GM18907 (cell line): ENCODE measurements around the gene AQP12A.

Experiments
- ATAC-seq: cut with Tn5 transposase; IDR thresholded peaks from one replicate; pipeline ENCODE4 v1.9.1; 2021; ENCODE audit warnings: mild to moderate bottlenecking, moderate library complexity; ENCODE audit not compliant: unreplicated experiment

Gene AQP12A

DNA sequence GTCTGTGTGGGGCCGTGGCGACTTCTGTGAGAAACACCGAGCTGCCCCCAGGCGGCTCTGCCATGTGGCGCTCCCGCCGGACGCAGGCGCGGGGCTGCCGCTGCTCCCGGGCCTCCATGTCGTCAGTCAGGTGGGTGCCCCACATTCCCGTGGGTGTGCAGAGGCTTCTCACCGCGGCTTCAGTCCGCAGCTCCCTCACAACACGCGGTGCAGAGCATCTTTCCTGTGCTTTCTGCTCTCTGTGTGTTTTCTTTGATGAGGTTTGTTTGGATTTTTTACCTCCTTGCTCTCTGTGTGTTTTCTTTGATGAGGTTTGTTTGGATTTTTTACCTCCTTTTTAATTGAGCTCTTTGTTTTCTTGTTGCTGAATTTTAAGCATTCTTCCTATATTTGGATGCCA is 13.0 kb downstream of the AQP12A start:
- ATAC-seq, result no peak

GRCh38 chr2:240705204-240705791 is 13.6 kb downstream of the AQP12A start:
- ATAC-seq, result no peak

DNA sequence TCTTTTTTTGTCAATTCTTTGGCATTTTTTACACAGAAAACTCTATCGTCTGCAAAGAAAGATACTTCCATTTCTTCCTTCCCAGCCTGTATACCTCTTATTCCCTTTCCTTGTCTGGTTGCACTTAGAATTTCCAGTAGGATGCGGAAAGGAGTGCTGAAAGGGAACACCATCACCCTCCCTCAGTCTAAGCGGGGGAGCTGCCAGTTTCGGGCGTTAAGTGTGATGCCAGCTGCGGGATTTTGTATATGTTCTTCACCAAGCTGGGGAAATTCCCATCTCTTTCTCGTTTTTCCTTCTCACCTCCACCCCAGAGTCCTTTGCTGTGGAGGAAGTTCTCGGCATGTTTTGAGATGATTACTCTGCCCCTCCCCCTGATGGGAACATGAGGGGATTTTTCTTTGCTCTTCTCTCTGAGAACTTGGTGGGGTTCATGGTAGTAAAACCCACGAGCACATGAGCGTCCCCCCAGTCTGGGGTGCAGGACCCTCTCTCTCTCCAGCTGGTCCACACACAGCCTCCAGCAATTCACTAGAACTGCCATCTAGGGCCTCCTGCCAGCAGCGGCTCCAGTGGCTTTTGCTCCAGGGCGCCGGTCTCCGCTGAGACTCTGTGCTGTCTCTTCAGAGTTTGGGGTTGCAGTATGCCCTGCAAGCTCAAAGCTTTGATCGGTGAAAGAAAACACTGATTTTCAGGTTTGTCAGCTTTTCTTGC is 15.5 kb downstream of the AQP12A start:
- no peak for ATAC-seq

- ATAC-seq, result no peak
Measured at GRCh38 chr2:240707821-240708220, 16.2 kb downstream of the AQP12A start.

DNA sequence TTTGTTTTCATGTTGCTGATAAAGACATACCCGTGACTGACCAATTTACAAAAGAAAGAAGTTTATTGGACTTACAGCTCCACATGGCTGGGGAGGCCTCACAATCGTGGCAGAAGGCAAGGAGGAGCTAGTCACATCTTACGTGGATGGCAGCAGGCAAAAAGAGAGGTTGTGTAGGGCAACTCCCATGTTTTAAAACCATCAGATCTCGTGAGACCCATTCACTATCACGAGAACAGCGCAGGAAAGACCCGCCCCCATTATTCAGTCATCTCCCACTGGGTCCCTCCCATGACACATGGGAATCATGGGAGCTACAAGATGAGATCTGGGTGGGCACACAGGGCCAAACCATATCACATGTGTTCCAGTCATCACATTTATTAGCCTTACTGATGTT is 16.8 kb downstream of the AQP12A start:
- ATAC-seq, result no peak

- no peak for ATAC-seq
Measured at GRCh38 chr2:240711296-240711695, 19.6 kb downstream of the AQP12A start.

GRCh38 chr2:240711701-240712100 is 20.0 kb downstream of the AQP12A start:
- ATAC-seq, result no peak

- no peak for ATAC-seq
Measured at GRCh38 chr2:240712121-240712520, 20.5 kb downstream of the AQP12A start.

GRCh38 chr2:240713071-240713927 is 21.6 kb downstream of the AQP12A start:
- no peak for ATAC-seq

DNA sequence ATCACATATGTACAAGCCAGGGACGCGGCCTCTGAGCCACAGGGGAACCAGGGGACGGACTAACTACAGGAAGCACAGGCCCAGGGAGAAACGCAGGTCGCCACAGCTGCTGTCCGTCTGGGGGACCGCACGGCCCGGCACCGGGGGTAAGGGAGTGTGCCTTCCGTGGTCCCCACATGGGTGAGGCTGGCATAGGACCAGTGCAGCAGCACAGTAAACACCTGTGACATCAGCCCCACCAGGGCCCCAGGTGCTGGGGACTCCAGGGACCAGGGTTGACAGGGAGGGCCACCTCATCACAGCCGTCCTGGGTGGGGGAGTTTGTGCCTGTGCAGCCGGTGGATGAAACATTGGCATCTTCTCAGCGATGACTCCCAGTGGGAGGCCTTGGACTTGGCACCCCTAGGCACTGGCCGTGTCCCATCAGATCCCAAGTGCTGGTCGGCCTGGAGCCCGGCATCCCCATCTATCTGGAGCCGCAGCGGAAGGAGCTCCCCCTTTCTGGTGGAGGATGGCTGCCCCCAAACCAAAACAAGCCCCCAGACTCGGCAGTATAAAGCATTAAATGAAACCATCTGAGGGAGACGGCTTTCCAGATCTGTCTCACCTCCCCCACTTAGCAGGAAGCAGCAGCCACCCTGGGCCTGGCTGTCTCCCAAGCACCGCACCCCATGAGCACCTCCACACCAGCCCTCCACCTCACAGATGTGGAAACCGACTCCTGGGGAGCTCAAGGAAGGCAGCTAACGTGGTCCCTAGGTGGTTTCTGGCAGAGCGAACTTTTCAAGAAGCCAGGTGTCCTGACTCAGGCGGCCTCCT is 22.5 kb downstream of the AQP12A start:
- ATAC-seq, result no peak

DNA sequence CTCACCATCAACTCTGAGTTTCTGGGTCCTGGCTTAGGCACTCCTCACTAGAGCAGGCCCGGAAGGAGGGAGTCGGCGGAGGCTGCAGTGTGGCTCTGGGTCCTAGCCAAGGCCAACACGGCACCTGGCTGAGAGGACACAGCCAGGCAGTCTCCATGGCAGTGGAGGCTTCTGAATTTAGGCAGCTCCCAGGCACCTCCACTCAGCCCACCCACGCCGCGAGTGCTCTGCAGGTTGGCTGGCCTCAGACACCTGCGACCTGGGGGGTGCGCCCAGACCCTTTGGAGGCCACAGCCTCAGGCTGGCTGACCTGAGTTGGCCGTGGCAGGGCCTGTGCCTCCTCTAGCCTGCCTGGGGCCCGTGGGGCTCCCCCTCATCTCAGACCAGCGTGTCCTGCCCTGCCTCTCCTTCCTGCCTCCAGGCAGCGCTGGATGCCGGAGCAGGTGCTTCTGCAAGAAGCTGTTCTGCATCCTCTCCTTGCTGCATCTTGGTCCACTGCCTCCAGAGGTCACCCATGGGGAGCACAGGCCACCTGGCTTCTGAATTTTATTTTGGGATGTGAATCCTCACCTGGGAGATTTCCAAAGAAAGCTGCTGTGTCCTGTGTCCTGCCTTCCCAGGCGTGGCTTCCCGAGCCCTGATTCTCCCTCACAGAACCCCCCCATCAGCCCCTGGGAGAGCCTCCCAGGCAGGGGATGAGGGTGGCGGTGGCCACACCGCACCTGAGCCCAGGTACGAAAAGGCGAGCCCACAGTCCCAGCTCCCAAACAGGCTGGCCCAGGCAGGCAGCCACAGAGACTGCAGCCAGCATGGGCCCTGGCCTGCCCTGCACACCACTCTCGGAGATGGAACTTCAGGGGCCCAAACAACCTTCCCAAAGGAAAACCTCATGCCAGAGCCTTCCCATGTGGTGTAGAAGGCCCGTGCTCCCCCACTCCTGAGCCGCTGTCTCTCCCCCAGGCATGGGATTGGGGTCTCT is 23.4 kb downstream of the AQP12A start:
- ATAC-seq, result no peak

DNA sequence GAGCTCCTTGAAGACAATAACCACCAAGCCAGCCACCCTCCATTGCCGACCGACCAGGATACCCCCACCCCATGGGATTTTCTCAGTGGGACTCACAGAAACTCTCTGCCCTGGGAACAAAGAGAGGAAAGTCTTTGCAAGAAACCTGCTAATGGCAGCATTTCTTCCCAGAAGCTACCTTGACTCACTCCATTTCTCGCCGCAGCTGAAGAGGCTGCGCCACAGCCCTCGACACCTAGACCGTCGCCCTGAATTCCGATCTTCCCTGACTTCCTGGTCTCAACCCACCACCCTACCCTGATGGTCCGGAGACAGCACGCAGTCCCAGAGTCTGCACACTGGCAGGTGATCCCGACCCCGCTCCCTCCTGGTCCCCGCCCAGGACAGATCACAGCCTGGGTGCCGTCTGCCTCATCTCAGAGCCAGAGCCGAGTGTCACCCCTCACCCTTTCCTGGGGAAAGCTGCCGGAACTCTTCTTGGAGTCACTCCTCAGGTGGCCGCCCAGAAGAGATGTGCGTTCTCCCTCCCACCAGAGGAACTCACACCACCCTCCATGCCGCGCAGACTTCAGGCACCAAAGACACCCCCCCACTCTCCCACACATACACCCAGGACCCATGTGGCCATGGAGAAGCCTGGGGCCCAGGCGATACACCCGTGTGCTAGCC is 24.6 kb downstream of the AQP12A start:
- ATAC-seq, result no peak

- ATAC-seq, result no peak
Measured at GRCh38 chr2:240717181-240717641, 25.5 kb downstream of the AQP12A start.

DNA sequence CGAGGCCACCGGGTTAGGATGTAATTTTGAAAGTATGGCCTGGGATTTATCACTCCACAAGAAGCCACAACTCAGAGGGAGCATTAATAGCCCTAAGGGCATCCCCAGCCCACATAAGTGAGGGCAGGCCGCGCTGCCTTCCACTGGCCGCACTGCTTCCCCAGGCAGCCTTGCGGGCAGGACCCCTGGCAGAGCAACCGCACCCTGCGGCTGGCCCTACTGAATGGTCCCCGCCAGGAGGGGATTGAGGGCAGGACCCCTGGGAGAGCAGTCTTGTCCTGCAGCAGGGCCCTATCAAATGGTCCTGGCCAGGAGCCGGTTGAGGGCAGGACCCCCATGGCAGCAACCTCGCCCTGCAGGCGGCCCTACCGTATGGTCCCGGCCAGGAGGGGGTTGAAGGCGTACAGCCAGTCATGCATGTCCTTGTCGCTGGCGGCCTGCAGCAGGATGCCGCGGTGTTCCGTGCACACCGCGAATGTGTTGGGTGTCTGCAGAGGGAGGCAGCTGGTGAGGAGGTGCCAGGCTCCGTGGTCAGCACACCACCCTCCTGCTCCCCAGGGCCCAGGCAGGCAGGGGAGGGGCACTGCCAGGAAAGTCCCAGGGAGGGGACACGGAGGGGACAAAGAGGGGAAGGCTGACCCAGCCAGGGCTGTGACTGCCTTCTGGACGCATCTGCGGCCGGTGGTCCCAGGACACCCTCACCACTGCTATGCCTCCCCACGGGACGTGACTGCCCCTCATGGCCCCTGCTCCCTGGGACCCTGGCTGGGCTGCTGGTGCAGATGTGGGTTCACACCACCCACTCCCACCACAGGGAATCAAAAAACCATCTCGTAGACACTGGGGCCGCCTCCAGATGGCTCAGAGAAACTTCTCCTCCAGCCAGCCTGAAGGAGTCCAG is 26.3 kb downstream of the AQP12A start:
- ATAC-seq, result no peak

- no peak for ATAC-seq
Measured at GRCh38 chr2:240718896-240719490, 27.3 kb downstream of the AQP12A start.

GRCh38 chr2:240719676-240720545 is 28.2 kb downstream of the AQP12A start:
- no peak for ATAC-seq
